Activated naive CD8-positive, alpha-beta T cell treated with anti-CD3 and anti-CD28 coated beads, Interleukin-2, amount 50 U/mL, for 24 hours (primary cell): Measurements from ENCODE around the gene BIN1.
A peak's percentile ranks its signal among the peaks of the same experiment; 100 is the strongest.
"Not testable (repeated sequence)": the region's sequence is repeated elsewhere in the genome, so short reads cannot be mapped to it uniquely, and the experiment has no call there.

Source experiments
- ATAC-seq: fragments of 150-1000 bp; cut with Tn5 transposase; one replicate; pipeline ENCODE4 v1.10.0; 2021
- DNase-seq: peaks from one replicate; pipeline ENCODE4 v3.0.0; 2021
- H3K27ac Mint-ChIP-seq: one replicate; pipeline ENCODE4 v1.8.0; 2021; ENCODE audit warnings: mild to moderate bottlenecking, mixed read lengths
- H3K27me3 Mint-ChIP-seq: one replicate; pipeline ENCODE4 v1.8.0; 2021; ENCODE audit warnings: mixed read lengths
- H3K36me3 Mint-ChIP-seq: one replicate; pipeline ENCODE4 v1.8.0; 2021; ENCODE audit warnings: low read depth, mixed read lengths
- H3K4me1 Mint-ChIP-seq: one replicate; pipeline ENCODE4 v1.8.0; 2021; ENCODE audit warnings: mixed read lengths
- H3K4me3 Mint-ChIP-seq: one replicate; pipeline ENCODE4 v1.8.0; 2021; ENCODE audit warnings: mild to moderate bottlenecking, moderate library complexity, mixed read lengths
- H3K9me3 Mint-ChIP-seq: one replicate; pipeline ENCODE4 v1.8.0; 2021; ENCODE audit warnings: mixed read lengths

BIN1 gene

DNA sequence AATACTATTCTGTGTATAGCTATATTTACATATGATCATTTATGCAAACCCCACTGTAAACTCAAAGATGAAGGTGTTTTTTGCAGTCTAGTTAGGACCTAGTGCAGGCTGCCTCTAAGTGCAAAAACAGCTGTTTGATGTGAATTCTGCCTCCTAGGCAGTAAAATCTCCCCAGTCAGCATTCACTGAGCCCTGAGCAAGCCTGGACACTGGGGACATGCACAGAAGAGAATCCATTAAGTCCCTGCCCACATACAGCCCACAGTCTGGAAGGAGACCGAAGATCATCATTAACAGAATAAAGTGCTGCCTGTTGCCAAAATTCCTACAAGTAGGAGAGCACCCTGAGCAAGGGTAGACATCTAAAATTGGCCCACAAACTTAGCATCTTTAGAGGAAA, 14.4 kb upstream of the BIN1 start:
- ATAC-seq: no peak
- Mint-ChIP-seq H3K9me3 (no peaks in the 10 kb centered on the region), H3K4me3 (no peak overlapping the region), H3K27me3 (no peaks in the 10 kb centered on the region), H3K36me3 (no peaks in the 10 kb centered on the region), H3K4me1 (no peaks in the 10 kb centered on the region), H3K27ac (no peak overlapping the region)
- DNase-seq: no peak

DNA sequence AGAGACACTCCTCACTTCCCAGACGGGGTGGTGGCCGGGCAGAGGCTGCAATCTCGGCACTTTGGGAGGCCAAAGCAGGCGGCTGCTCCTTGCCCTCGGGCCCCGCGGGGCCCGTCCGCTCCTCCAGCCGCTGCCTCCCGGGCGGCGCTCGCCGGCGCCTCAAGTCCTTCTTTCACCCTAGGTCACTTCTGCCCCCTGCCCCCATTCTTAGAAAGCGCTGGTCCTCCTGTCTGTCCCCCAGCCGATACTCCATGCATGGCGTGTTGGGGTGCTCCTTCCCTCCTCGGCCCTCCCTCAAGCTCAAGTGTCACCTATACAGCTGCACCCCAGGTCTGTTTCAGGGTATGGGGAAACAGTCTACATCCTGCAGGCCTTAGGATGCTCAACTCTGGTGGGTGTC, 13.5 kb upstream of the BIN1 start:
- not testable (repeated sequence) for H3K4me3 Mint-ChIP-seq, H3K4me1 Mint-ChIP-seq, DNase-seq, H3K9me3 Mint-ChIP-seq, H3K27me3 Mint-ChIP-seq, H3K27ac Mint-ChIP-seq, ATAC-seq, H3K36me3 Mint-ChIP-seq

DNA sequence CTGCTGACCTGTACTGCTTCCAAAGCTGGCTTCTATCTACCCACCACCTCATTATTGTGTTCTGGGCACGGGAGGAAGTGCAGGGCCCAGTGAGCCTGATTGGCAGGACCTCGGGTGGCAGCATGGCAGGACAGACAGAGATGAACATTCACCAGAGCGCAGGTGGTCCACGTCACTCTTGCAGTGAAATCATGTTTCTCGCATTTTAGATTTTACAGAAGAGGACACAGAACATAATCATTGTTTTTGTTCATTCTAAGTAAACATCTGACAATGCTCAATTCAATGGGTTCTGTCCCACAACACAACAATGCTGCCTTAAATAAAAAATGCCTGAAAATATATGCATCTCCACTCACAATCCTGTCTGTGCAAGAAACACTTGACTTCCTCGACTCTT, 11.5 kb upstream of the BIN1 start:
- Mint-ChIP-seq H3K27me3 (peaks cover 6% of the 10 kb centered on the region), H3K27ac (no peak overlapping the region), H3K36me3 (no peaks in the 10 kb centered on the region), H3K4me3 (no peak overlapping the region), H3K9me3 (no peaks in the 10 kb centered on the region), H3K4me1 (no peaks in the 10 kb centered on the region)
- ATAC-seq (no peak), DNase-seq (no peak)

DNA sequence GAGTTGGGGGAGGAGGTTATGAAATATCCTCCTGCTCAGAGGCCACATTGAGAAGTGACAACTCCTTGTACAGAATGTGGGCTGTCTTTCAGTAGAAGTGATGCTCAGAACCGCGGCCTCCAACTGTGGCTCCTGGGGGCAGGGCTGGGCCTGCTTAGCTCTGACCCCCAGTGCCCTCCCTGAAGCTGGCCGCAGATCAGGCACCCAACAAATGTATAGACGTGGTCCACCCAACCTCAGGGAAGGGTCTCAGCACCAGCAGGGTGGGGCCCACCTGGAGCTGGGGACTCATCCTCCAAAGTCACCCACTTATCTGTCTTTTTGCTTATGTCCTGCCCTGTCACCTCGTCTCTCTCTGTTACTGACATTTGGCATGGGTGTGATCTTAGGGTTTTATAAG, 11.1 kb upstream of the BIN1 start:
- no peak overlapping the region for H3K27ac Mint-ChIP-seq
- DNase-seq (no peak), ATAC-seq (no peak)
- H3K36me3 Mint-ChIP-seq: no peaks in the 10 kb centered on the region
- no peaks in the 10 kb centered on the region for H3K9me3 Mint-ChIP-seq
- H3K27me3 Mint-ChIP-seq: peaks cover 6% of the 10 kb centered on the region
- H3K4me3 Mint-ChIP-seq: no peak overlapping the region
- H3K4me1 Mint-ChIP-seq: no peaks in the 10 kb centered on the region

DNA sequence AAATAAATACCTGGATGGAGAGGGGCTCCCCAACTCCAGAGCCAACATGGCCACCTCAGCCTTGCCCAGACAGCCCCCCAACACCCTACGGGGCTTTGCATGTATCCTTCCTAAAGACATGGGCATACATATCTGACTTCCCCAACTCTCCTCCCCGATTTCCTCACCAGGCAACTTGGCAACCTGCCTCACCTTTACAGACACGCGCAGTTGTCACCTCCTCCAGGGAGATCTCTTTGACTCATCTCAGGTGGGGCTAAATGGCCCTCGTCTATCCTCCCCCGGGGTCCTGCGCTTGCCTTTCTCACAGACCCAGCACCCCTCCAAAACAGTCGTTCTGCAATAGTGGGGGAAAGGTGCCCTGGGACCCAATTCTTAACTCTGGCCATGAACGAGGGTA, 10.6 kb upstream of the BIN1 start:
- ATAC-seq (no peak), DNase-seq (no peak)
- Mint-ChIP-seq H3K4me3 (no peak overlapping the region), H3K27ac (no peak overlapping the region), H3K27me3 (peaks cover 10% of the 10 kb centered on the region), H3K9me3 (no peaks in the 10 kb centered on the region), H3K4me1 (no peaks in the 10 kb centered on the region), H3K36me3 (no peaks in the 10 kb centered on the region)

DNA sequence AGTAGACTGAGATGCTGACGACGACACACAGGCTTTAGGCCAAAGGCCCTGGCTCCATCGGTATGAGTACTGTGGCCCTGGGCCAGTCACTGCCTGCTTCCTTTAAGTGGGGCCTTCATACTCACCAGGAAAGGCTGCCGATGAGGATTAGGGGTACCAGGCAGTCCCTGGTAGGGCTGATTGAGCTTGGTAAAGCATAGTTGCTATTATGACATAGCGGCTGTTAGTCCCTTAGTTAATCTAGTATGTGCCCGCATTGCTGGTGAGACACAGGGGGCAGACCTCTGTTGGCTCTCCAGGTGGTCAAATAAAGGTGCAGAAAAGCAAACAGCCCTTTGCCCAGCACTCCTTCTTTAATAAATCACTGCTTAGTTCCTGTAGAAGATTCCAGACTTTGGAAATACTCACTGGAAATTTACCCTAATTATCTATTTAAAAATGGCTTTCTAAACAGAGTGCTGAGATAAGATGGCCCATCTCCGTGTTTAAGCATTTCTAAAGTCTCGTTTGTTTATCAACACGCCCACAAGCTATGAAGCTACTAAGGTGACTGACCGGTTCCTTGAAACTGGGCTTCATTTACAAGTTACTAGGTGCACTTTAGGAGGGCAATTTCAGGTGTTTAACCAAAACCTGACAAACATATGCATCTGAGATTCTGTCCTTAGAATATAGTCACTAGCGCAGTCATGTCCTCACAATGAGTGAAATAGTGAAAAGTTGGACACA, 8.7 kb upstream of the BIN1 start:
- no peak for ATAC-seq
- Mint-ChIP-seq H3K9me3 (no peaks in the 10 kb centered on the region), H3K27me3 (peaks cover 13% of the 10 kb centered on the region), H3K4me3 (no peak overlapping the region), H3K36me3 (no peaks in the 10 kb centered on the region), H3K27ac (no peak overlapping the region), H3K4me1 (no peaks in the 10 kb centered on the region)
- DNase-seq: no peak

DNA sequence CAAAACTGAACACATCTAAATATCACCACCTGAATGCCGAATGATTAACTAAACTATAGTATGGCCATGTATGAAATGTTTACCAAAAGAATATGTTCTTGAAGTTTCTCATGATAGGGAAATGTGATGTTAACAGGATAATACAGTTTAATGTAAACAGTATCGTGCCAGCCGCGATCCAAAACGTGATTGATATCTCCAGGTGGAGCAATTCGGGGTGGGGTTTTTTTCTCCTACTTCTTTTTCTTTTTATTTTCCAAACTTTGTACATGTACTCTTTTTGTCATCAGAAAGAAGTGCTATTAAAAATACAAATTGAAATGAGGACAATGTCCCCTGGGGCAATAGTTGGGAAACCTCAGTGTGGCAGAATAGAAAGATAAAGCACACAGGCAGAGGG, 4.0 kb upstream of the BIN1 start:
- H3K9me3 Mint-ChIP-seq: no peaks in the 10 kb centered on the region
- H3K4me1 Mint-ChIP-seq: peaks cover 9% of the 10 kb centered on the region
- DNase-seq (no peak), ATAC-seq (no peak)
- H3K27me3 Mint-ChIP-seq: peaks cover 13% of the 10 kb centered on the region
- no peaks in the 10 kb centered on the region for H3K36me3 Mint-ChIP-seq
- H3K27ac Mint-ChIP-seq: no peak overlapping the region
- no peak overlapping the region for H3K4me3 Mint-ChIP-seq

DNA sequence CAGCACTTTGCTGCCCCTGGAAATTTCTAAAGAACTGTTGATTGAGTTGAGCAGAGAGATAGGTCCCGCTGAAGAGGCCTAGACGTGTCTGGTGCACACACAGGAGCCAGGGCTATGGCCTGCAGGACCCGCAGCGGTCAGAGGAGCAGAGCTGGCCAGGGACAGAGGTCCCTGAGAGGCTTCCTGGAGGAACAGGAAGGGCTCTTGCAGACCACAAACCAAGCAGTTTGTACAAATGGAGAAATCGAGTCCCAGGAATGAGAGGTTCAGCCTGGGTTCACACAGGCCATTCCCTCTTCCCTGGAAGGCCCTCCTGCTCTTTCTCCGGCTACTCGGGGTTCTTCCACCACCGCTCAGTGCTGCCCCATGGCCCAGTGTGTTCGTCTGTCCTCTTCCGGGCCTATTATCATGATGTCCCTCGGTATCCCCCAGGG, 1.2 kb upstream of the BIN1 start:
- no peak overlapping the region for H3K27ac Mint-ChIP-seq
- no peaks in the 10 kb centered on the region for H3K9me3 Mint-ChIP-seq

DNA sequence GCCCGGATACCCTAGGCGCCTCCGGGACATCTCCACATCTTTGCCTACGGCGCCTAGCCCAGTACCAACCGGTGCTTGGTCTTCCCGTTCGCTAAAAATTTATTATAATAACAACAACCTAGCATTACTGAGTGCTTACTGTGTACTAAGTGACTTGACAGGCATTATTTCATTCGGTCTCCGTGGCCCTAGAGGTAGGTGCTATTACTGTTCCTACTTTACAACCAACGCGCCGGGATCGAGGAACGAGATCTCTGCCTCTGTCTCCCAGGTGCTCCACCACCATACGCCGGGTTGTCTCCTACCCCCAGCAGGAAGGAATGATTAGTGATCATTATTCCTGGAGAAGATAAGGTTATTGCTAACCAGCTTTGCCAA, 657 bp upstream of the BIN1 start:
- no peaks in the 10 kb centered on the region for H3K9me3 Mint-ChIP-seq
- peak overlapping the region; percentile 78 for H3K4me3 Mint-ChIP-seq
- no peaks in the 10 kb centered on the region for H3K36me3 Mint-ChIP-seq
- DNase-seq (no peak), ATAC-seq (peak; percentile 15)
- peaks cover 12% of the 10 kb centered on the region for H3K27me3 Mint-ChIP-seq
- H3K4me1 Mint-ChIP-seq: peaks cover 9% of the 10 kb centered on the region
- no peak overlapping the region for H3K27ac Mint-ChIP-seq

More for the DNA sequence above, 1.2 kb upstream of the BIN1 start:
- no peak for ATAC-seq
- Mint-ChIP-seq H3K27me3 (peaks cover 16% of the 10 kb centered on the region), H3K4me3 (no peak overlapping the region), H3K4me1 (peaks cover 9% of the 10 kb centered on the region), H3K36me3 (no peaks in the 10 kb centered on the region)
- no peak for DNase-seq

DNA sequence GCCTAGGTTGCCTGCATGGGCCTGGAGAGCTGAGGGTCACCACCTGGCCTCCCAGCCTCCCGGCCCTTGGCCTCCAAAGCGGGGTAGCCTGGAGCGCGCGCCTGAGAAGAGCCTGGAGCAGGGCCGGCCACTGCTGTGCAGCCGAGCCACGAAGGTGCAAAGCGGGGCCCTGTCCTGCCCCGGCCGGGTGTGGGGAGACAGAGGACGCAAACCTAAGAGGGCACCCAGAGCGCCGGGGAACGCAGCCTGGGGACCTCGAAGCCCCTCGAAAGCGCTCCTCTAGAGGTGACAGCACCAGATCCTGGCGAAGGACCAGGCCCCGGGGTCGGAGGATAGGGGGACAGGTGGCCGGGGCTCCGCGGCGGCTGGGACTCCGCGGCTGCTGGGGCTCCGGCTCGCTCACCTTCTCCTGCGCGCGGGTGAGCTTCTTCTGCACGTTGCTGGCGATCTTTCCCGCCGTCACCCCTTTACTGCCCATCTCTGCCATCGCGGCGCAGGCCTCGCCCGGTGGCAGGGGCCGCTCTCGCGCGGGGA, 430 bp downstream of the BIN1 start:
- no peak overlapping the region for H3K27ac Mint-ChIP-seq
- H3K4me3 Mint-ChIP-seq: peak overlapping the region; percentile 50
- peaks cover 9% of the 10 kb centered on the region for H3K27me3 Mint-ChIP-seq
- H3K9me3 Mint-ChIP-seq: no peaks in the 10 kb centered on the region
- peaks cover 9% of the 10 kb centered on the region for H3K4me1 Mint-ChIP-seq
- peak; percentile 23 for DNase-seq
- no peak for ATAC-seq
- H3K36me3 Mint-ChIP-seq: no peaks in the 10 kb centered on the region

DNA sequence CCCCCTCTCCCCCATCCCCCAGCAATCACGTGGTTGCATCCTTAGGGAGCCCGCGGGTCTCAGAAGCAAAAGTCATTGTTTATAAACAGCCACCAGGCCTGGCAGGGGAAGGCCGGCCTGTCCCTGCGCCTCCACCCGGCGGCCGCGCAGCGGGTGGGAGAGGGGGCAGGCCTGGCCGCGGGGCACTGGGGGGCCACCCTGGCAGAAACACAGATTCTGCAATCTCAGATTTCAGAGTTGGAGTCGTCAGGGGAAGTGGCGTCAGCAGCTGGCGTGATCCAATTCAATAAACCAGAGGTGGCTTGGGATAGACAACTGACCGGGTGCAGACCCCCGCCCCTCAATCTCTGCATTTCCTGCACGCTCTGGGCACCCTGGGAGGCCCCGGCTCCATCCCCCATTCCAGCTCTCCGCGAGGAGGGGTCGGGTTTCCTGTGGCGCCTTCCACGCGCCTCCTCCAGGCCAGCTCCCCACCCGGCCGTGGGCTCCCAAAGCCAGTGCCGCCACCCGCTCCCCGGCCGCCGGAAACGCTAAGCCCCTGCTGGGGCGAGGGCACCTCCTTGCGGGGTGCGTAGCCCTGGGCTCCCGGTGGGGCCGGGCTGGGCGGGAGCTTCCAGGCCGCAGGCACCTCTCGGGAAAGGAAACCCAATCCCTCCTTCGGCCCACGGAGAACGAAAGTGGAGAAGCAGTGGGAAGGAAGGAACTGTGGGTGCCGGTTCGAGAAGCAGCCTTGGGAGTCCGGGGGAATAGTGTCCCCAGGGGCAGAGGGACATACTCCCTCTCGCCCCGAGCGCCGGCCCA, 1.1 kb downstream of the BIN1 start:
- Mint-ChIP-seq H3K9me3 (no peaks in the 10 kb centered on the region), H3K27me3 (peaks cover 9% of the 10 kb centered on the region), H3K4me3 (peak overlapping the region; percentile 50), H3K4me1 (peaks cover 9% of the 10 kb centered on the region), H3K36me3 (no peaks in the 10 kb centered on the region), H3K27ac (no peak overlapping the region)
- no peak for ATAC-seq
- no peak for DNase-seq

DNA sequence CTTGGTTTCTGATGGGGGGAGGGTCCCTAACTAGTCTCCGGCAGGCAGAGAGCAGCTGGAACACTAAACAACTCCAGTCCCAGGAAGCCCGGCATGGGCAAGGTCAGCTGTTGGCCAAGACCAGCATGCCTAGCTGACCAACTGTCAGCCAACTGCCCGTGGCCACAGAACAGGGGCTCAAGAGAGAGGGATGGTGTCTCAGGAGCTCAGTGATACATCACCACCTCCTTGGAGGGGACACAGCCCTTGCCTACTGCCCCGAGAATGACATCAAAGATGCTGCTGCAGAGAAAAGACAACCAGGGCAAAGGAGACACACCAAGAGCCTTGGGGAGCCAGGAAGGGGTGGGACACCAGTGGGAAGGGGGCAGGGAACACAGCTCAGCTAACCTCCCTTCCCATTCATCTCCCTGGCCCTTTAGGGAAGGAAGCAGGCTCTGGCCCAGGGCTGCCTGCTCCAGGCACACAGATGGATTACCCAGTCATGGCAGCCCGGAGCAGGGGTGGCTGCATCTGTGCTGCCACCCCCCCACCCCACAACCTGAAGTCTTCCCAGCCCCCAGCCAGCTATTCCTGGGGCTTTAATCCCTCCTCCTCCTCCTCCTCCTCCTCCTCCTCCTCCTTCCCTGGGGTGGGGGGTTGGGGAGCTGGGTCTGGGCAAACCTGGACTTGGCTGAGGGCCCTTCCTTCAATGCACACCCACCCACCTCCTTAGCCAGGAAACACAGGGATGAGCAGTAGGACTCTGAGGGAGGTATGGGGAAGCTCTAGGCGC, 1.9 kb downstream of the BIN1 start:
- DNase-seq: no peak
- H3K27me3 Mint-ChIP-seq: peaks cover 9% of the 10 kb centered on the region
- peaks cover 9% of the 10 kb centered on the region for H3K4me1 Mint-ChIP-seq
- H3K9me3 Mint-ChIP-seq: no peaks in the 10 kb centered on the region
- H3K36me3 Mint-ChIP-seq: no peaks in the 10 kb centered on the region
- H3K4me3 Mint-ChIP-seq: no peak overlapping the region
- no peak overlapping the region for H3K27ac Mint-ChIP-seq
- ATAC-seq: no peak

DNA sequence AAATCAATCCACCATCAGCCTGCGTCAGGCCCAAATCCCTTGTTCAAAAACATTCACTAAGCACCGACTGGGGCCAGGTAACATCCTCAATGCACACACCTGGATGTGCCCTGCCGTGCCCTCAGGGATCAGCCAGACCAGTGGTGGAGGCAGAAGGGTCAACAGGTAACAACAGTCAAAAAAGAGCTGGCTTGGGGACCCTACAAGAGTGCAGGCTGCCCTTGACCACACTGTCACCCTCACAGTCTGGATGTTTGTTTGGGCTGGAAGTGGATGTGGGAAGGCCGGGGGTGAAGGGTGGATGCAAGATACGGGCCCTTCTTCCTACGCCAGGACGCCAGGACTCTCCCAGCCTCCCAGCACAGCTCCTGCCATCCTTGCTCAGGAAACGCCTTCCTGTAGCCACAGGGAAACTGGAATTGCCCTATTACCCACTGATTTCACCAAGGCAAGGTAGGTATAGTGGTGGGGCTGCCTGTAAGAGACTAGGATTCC, 2.7 kb downstream of the BIN1 start:
- Mint-ChIP-seq H3K4me3 (no peak overlapping the region), H3K36me3 (no peaks in the 10 kb centered on the region), H3K4me1 (peaks cover 9% of the 10 kb centered on the region), H3K27ac (no peak overlapping the region), H3K27me3 (peaks cover 9% of the 10 kb centered on the region), H3K9me3 (no peaks in the 10 kb centered on the region)
- ATAC-seq (no peak), DNase-seq (no peak)

DNA sequence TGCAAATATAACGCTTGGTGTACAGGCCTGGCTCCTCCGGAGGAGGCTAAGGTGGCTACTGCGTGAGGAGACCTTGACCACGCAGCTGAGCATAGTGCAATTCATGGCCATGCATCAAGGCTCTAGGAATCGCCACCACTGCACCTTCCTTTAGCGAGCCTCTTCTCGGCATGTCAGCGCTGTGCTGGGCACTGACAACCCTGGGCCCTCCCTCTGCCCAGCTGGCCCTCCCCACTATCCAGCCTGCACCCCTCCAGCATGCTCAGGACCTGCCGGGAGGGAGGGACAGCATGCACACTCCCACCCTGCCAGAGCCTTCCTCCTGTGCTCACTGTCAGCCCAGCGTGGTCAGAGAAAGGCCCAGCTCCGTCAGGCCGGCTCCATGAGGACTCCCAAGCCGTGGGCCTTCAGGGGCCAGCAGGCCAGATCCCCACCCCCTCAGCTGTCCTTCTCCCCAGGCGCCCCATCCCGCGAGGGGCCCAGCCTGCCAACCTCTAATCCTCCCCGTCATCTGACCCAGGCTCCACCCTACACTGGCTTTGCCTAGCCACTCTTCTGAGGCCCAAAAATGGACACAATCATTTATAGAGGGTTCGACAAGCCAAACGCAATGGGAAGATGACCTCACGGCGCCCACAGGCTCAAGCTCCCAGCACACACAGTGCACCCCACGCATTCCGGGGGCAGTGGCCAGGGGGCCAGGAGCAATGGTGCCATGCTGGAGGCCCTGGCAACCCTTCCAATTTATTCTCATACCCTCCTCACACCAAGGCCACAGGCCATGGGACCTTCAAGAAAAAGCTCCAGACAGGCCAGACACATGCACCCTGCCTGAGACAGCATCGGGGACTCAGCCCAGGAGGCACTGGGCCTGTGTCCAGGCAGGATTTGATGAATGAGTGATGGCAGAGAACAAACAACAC, 3.5 kb downstream of the BIN1 start:
- H3K27ac Mint-ChIP-seq: no peak overlapping the region
- H3K4me3 Mint-ChIP-seq: no peak overlapping the region
- H3K4me1 Mint-ChIP-seq: peaks cover 9% of the 10 kb centered on the region
- DNase-seq (no peak), ATAC-seq (no peak)
- peaks cover 9% of the 10 kb centered on the region for H3K27me3 Mint-ChIP-seq
- no peaks in the 10 kb centered on the region for H3K36me3 Mint-ChIP-seq
- no peaks in the 10 kb centered on the region for H3K9me3 Mint-ChIP-seq
